Transverse colon (tissue), 4 donors: ENCODE data around the gene P4HB. TPM values are rescaled to one million over a fixed set of nuclear protein-coding genes. Genes with fewer than 3 reads are reported as not detected.

Source experiments
- DNase-seq: peaks from one replicate; pipeline ENCODE4 v3.0.0-alpha.2; 2019
- H3K27ac ChIP-seq, 4 donors: fragments of 200-600 bp; sonication (generic); 2 replicates each; pipeline ENCODE4 v1.5.1; 2016 to 2018; ENCODE audit warnings: inconsistent platforms in 4 of 4
- H3K27me3 ChIP-seq: fragments of 200-600 bp; sonication (generic); 2 replicates; pipeline ENCODE4 v1.5.1; 2017; ENCODE audit warnings: inconsistent platforms
- H3K36me3 ChIP-seq, 4 donors: fragments of 200-600 bp; sonication (generic); 2 replicates each; pipeline ENCODE4 v1.5.1; 2017 to 2019; ENCODE audit warnings: inconsistent platforms in 4 of 4
- H3K4me1 ChIP-seq, 4 donors: fragments of 200-600 bp; sonication (generic); 2 replicates each; pipeline ENCODE4 v1.5.1; 2017 to 2020; ENCODE audit warnings: inconsistent platforms in 4 of 4
- H3K4me3 ChIP-seq, 4 donors: fragments of 200-600 bp; sonication (generic); 1 replicate in 1 of 4; 2 replicates in 3 of 4; pipeline versions ENCODE4 v1.5.1 to v1.6.1; 2017 to 2019; ENCODE audit warnings: inconsistent platforms in 4 of 4
- H3K9me3 ChIP-seq, 2 donors: fragments of 200-600 bp; sonication (generic); 2 replicates each; pipeline ENCODE4 v1.5.1; 2017 to 2019; ENCODE audit warnings: inconsistent platforms in 2 of 2
- EP300 ChIP-seq: sonication (generic); formaldehyde crosslinking; IDR thresholded peaks from one replicate; pipeline ENCODE4 v1.6.1; 2017; ENCODE audit warnings: antibody characterized with exemption, low read depth
- POLR2A ChIP-seq: fragments of 450-650 bp; IDR thresholded peaks from one replicate; pipeline ENCODE4 v1.6.1; 2016; ENCODE audit warnings: antibody characterized with exemption, mild to moderate bottlenecking, moderate library complexity
- POLR2AphosphoS5 ChIP-seq, 3 donors: sonication (generic); formaldehyde crosslinking; IDR thresholded peaks; one replicate each; pipeline ENCODE4 v1.6.1; 2016; ENCODE audit warnings: antibody characterized with exemption in 3 of 3
- WGBS, 2 donors: methylation state at CpG; one replicate each; pipeline ENCODE4 v1.1.5; 2018; ENCODE audit warnings: low coverage in 1 of 2; 5-methylcytosine and 5-hydroxymethylcytosine counted together
- in situ Hi-C, 4 donors: fragments of 200-750 bp; cut with MboI; loops; one replicate each; pipeline versions ENCODE4 v1.15.0 to v1.15.1; 2017; ENCODE audit warnings: low sequenced_read_pairs in 3 of 4, low pct_ligation_motif_present in 1 of 4, low pct_unique_long_range_greater_than_20kb in 1 of 4
- intact Hi-C: fragments of 100-400 bp; cut with DNase I; formaldehyde crosslinking; loops from one replicate; pipeline ENCODE4 v1.15.1; 2023; ENCODE audit warnings: low total_unique reads
- total RNA-seq, 4 donors: library from RNA; depleted of rRNA; stranded (reverse); fragments of >200 nt; gene quantifications; one replicate each; pipeline ENCODE4 v1.1.0, GENCODE V29; 2016
- TF ChIP-seq, protein P1 (sequence below), 5 experiments: fragments of 200-600 bp in 3 of 5; fragments of 450-650 bp in 2 of 5; sonication (generic) in 3 of 5; IDR thresholded peaks; 1 replicate in 2 of 5; 2 replicates in 3 of 5; pipeline ENCODE4 v1.5.1; 2016 to 2017; ENCODE audit warnings: antibody characterized with exemption in 5 of 5, inconsistent platforms in 3 of 5, mild to moderate bottlenecking in 2 of 5, moderate library complexity in 1 of 5

P4HB gene
- 100 to 1,000 TPM; 486 to 732 (median 556) TPM for total RNA-seq

DNA sequence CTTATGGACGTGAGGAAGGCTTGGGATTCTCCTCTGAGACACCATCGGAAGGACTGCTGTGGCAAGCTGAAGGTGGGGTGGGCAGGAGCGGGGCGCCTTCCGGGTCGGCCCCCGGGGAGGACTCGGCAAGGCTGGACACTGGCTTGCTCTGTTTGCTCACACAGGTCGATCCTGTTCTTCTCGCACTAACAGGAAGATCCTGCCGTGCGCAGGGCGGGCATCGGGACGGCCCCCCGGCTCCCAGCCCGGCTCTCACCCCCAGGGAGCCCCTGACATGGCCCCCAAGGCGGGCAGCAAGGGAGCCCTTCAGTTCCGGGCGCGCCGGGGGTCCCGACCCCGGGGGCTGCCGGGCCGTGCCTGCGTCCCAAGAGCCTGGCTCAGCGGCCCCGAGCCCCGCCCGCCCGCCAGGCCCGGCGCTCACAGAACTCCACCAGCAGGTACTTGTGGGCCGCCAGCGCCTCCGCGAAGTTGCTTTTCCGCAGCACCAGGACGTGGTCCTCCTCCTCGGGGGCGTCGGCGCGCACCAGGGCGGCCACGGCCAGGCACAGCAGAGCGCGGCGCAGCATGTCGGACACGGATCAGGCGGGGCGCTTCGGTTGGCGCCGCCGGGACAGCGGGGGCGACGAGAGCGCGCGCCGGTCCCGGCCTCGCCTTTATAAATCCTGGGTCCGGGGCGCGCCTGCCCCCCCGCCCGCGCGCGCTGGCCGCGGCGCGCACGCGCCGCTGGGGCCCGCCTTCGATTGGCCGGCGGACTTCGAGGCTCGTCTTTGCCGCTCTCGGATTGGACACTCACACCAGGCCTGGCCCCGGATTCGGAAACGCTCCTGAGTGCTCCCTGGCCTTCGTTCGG is at the start of gene P4HB:
P4HB (minus strand) TSS at position 630 of the 850 bp plus-strand sequence; CDS start at position 566, 64 bp downstream.
- TF ChIP-seq POLR2AphosphoS5 (IDR thresholded peaks at IDR 0.05), result peak; percentile 73 to 95 (median 94)
- TF ChIP-seq, protein P1, sequence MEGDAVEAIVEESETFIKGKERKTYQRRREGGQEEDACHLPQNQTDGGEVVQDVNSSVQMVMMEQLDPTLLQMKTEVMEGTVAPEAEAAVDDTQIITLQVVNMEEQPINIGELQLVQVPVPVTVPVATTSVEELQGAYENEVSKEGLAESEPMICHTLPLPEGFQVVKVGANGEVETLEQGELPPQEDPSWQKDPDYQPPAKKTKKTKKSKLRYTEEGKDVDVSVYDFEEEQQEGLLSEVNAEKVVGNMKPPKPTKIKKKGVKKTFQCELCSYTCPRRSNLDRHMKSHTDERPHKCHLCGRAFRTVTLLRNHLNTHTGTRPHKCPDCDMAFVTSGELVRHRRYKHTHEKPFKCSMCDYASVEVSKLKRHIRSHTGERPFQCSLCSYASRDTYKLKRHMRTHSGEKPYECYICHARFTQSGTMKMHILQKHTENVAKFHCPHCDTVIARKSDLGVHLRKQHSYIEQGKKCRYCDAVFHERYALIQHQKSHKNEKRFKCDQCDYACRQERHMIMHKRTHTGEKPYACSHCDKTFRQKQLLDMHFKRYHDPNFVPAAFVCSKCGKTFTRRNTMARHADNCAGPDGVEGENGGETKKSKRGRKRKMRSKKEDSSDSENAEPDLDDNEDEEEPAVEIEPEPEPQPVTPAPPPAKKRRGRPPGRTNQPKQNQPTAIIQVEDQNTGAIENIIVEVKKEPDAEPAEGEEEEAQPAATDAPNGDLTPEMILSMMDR (IDR thresholded peaks at IDR 0.05), result no peak
- peak; percentile 76 for TF ChIP-seq POLR2A
- 0% methylated on average over 14 to 50 of the region's 95 CpGs for WGBS, 2 donors
- in situ Hi-C loops (no loop called here), intact Hi-C loops (no loop called here)
- peak within 1 kb of the TSS; percentile 80 to 96 (median 92) for H3K4me3 ChIP-seq
- H3K27ac ChIP-seq, result peak within 1 kb of the TSS; percentile 97 to 99 (median 98)
- peaks cover 0 to 4% (median under 1%) of the 10 kb centered on the region in 4 donors for H3K36me3 ChIP-seq
- peaks cover 19 to 79% (median 45%) of the 10 kb centered on the region in 4 donors for H3K4me1 ChIP-seq
- no peaks in the 10 kb centered on the region for H3K9me3 ChIP-seq
- peak; percentile 33 for DNase-seq
- no peaks in the 10 kb centered on the region for H3K27me3 ChIP-seq

DNA sequence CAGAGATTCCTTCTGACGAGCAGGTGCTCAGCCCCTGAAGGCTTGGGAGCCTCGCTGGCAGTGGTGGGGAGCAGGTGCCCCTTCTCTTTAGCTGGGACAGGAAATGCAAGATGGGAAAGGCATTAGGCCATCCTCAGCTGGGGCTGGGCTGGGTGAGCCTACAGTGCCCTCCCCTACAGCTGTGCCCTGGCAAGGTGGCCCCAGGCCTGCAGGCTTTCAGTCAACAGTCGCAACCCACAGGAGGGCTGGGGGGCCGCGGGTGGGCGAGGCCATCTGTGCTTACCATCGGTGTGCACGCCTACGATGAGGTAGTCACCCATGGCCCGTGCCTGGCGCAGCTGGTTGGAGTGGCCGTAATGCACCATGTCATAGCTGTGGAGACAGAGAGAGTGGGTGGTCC is 48.9 kb upstream of the P4HB start:
- intact Hi-C loops (no loop called here), in situ Hi-C loops (no loop called here)
- TF ChIP-seq POLR2A (no peak), POLR2AphosphoS5 (IDR thresholded peaks at IDR 0.05) (no peak)
- TF ChIP-seq, protein P1 (IDR thresholded peaks at IDR 0.05), result no peak
- H3K27me3 ChIP-seq, result no peaks in the 10 kb centered on the region
- H3K36me3 ChIP-seq, result peaks cover 0 to 12% (median 4%) of the 10 kb centered on the region in 4 donors
- H3K9me3 ChIP-seq, result no peaks in the 10 kb centered on the region
- no peak for DNase-seq
- H3K27ac ChIP-seq, result no peak overlapping the region
- 95% methylated on average over 10 of the region's 12 CpGs; no CpG with 5 or more reads in 1 of the 2 donors for WGBS, 2 donors
- no peak overlapping the region for H3K4me3 ChIP-seq
- peaks cover 10 to 17% (median 13%) of the 10 kb centered on the region in 4 donors for H3K4me1 ChIP-seq

DNA sequence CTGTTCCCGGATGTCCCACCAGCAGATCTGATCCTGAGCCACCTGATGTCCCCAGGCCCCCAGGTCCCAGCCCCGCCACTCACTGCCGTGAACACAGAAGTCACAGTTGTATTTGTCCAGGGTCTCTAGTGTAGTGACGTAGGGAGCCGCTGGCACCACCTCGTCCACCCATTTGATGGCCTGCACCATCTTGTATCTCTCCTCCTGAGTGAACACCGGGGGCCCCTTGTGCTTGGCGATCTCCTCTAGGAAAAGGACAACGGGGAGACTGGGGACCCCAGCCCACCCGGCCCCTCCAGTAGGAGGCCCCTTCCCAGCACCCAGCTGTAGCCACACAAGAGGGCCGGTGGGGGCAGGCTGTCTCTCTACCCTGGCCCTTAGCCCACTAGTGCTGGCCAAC is 48.5 kb upstream of the P4HB start:
- H3K36me3 ChIP-seq, result peaks cover 0 to 8% (median 2%) of the 10 kb centered on the region in 4 donors
- TF ChIP-seq POLR2A, result no peak
- no peak for TF ChIP-seq POLR2AphosphoS5 (IDR thresholded peaks at IDR 0.05)
- TF ChIP-seq, protein P1 (IDR thresholded peaks at IDR 0.05), result no peak
- no peak for TF ChIP-seq EP300
- H3K27me3 ChIP-seq, result no peaks in the 10 kb centered on the region
- intact Hi-C loops, result no loop called here
- WGBS, 2 donors, result 96 to 100% methylated on average over 2 to 11 of the region's 11 CpGs
- no peak overlapping the region for H3K4me3 ChIP-seq
- H3K27ac ChIP-seq, result no peak overlapping the region
- in situ Hi-C loops, result no loop called here
- no peak for DNase-seq
- no peaks in the 10 kb centered on the region for H3K9me3 ChIP-seq
- peaks cover 10 to 17% (median 13%) of the 10 kb centered on the region in 4 donors for H3K4me1 ChIP-seq

DNA sequence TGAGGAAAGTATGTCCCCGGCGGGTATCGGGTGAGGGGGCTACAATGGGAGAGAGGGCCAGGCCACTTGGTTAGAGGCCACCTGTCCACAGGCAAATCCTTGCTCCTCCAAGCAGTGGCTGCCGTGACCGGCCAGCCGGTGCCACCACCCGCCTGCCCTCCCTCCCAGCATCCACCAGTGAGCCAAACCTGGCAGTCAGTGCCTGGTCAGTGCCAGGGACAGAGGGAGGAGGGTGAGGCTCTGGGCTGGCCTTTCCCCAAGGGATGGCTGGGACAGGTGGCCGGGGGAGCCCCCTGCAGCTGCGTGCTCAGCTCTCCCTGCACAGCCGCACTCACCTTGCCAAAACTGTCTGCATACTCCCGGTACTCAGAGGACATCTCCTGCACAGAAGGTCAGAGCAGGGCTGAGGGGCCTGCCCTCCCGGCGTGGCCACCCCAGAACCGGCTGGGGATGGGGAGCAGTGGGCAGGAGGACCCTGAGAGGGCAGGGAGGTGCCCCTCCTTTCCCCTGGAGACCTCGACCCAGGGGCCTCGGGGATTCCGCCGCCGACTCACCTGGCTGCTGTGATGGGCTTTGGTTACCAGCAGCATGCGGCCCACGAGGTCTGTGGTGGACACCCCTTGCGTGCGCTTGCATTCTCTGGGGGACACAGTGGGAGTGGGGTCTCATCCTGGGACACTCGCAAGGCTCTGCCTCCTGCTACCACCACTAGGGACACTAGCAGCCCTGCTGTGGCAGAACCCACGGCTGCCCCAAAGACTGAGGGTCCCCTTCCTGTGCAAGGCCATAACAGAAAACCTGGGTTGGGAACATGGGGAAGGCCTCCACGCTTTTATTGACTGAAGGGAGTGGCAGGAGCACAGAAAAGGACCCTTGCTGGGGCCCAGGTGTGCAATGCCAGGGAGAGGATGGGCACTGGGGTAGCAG is 47.1 kb upstream of the P4HB start:
- H3K36me3 ChIP-seq, result no peaks in the 10 kb centered on the region
- no peaks in the 10 kb centered on the region for H3K9me3 ChIP-seq
- H3K27me3 ChIP-seq, result peaks cover 8% of the 10 kb centered on the region
- TF ChIP-seq POLR2A (no peak), EP300 (no peak), POLR2AphosphoS5 (IDR thresholded peaks at IDR 0.05) (no peak)
- TF ChIP-seq, protein P1 (IDR thresholded peaks at IDR 0.05), result no peak
- peaks cover 12 to 22% (median 19%) of the 10 kb centered on the region in 4 donors for H3K4me1 ChIP-seq
- in situ Hi-C loops, result no loop called here
- no peak overlapping the region for H3K27ac ChIP-seq
- no peak overlapping the region for H3K4me3 ChIP-seq
- intact Hi-C loops, result no loop called here
- WGBS, 2 donors, result 91% methylated on average over 18 of the region's 26 CpGs; no CpG with 5 or more reads in 1 of the 2 donors
- DNase-seq, result no peak
